ENCODE results near the gene SELENOI. TPM values are rescaled to one million over a fixed set of nuclear protein-coding genes. Genes with fewer than 3 reads are reported as not detected.

SELENOI gene
- total and polyA plus RNA-seq, 2 experiments from 2014 or later = 8.4 to 67.8 TPM

DNA sequence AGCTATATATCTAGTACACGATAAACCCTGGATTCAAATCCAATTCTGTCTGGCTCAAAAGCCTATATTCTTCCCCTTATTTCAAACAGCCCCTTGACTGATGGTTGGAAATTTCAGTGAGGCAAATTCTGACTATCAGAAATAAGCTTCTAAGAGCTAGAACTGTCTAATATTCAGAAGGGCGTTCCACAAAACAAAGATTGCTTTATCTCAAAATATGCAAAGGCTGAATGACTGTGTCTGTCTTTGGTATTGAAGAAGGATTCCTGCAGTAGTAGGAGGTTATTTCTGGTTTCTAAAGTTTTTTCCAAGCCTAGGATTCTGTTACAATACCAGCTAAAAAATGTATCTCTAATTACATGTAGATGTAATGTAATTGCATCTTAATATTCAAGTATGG is 86.9 kb downstream of the SELENOI start (continued):
- TF ChIP-seq, protein P1, sequence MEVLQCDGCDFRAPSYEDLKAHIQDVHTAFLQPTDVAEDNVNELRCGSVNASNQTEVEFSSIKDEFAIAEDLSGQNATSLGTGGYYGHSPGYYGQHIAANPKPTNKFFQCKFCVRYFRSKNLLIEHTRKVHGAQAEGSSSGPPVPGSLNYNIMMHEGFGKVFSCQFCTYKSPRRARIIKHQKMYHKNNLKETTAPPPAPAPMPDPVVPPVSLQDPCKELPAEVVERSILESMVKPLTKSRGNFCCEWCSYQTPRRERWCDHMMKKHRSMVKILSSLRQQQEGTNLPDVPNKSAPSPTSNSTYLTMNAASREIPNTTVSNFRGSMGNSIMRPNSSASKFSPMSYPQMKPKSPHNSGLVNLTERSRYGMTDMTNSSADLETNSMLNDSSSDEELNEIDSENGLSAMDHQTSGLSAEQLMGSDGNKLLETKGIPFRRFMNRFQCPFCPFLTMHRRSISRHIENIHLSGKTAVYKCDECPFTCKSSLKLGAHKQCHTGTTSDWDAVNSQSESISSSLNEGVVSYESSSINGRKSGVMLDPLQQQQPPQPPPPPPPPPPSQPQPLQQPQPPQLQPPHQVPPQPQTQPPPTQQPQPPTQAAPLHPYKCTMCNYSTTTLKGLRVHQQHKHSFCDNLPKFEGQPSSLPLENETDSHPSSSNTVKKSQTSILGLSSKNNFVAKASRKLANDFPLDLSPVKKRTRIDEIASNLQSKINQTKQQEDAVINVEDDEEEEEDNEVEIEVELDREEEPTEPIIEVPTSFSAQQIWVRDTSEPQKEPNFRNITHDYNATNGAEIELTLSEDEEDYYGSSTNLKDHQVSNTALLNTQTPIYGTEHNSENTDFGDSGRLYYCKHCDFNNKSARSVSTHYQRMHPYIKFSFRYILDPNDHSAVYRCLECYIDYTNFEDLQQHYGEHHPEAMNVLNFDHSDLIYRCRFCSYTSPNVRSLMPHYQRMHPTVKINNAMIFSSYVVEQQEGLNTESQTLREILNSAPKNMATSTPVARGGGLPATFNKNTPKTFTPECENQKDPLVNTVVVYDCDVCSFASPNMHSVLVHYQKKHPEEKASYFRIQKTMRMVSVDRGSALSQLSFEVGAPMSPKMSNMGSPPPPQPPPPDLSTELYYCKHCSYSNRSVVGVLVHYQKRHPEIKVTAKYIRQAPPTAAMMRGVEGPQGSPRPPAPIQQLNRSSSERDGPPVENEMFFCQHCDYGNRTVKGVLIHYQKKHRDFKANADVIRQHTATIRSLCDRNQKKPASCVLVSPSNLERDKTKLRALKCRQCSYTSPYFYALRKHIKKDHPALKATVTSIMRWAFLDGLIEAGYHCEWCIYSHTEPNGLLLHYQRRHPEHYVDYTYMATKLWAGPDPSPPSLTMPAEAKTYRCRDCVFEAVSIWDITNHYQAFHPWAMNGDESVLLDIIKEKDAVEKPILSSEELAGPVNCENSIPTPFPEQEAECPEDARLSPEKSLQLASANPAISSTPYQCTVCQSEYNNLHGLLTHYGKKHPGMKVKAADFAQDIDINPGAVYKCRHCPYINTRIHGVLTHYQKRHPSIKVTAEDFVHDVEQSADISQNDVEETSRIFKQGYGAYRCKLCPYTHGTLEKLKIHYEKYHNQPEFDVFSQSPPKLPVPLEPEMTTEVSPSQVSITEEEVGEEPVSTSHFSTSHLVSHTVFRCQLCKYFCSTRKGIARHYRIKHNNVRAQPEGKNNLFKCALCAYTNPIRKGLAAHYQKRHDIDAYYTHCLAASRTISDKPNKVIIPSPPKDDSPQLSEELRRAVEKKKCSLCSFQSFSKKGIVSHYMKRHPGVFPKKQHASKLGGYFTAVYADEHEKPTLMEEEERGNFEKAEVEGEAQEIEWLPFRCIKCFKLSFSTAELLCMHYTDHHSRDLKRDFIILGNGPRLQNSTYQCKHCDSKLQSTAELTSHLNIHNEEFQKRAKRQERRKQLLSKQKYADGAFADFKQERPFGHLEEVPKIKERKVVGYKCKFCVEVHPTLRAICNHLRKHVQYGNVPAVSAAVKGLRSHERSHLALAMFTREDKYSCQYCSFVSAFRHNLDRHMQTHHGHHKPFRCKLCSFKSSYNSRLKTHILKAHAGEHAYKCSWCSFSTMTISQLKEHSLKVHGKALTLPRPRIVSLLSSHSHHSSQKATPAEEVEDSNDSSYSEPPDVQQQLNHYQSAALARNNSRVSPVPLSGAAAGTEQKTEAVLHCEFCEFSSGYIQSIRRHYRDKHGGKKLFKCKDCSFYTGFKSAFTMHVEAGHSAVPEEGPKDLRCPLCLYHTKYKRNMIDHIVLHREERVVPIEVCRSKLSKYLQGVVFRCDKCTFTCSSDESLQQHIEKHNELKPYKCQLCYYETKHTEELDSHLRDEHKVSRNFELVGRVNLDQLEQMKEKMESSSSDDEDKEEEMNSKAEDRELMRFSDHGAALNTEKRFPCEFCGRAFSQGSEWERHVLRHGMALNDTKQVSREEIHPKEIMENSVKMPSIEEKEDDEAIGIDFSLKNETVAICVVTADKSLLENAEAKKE (CRISPR knock-in tag; IDR thresholded peaks at IDR 0.05) = no peak

DNA sequence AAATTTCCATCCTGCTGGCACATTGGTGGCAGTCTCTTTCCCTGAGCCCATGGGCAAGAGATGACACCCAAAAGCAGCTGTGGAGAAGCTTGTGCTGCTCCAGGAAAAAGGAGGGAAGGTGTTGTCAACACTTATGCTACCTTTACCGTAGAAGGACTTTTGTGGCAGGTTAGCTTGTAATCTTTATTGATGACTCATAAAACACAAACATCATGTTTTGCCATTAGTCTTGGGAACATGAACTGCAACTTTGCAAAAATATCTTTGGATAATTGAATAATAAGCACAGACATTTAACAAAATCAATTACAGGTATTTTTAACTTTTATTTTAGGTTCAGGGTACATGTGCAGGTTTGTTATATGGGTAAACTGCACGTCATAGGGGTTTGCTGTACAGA is 89.2 kb downstream of the SELENOI start:
- Histone ChIP-seq H3F3A (replicated peaks; ENCODE audit: low read depth) (no peaks in the 10 kb centered on the region), H3K36me3 (ENCODE audit: insufficient read depth) (no peaks in the 10 kb centered on the region), H3K27ac (ENCODE audit: low read depth) (no peak overlapping the region), H3K79me2 (replicated peaks; ENCODE audit: insufficient read depth) (no peaks in the 10 kb centered on the region), H3K4me1 (ENCODE audit: insufficient read depth) (no peaks in the 10 kb centered on the region), H3K9me2 (ENCODE audit: insufficient read depth) (no peaks in the 10 kb centered on the region; the same call in 1 of the 2 replicates), H4K20me1 (replicated peaks; ENCODE audit: insufficient read depth) (no peaks in the 10 kb centered on the region), H2AFZ (peak overlapping the region; percentile 81; the same call in 1 of the 2 replicates), H3K27me3 (ENCODE audit: insufficient read depth) (no peaks in the 10 kb centered on the region), H3K4me2 (no peak overlapping the region), H3K4me3 (no peak overlapping the region)
- Mint-ChIP-seq H3K9me3 (no peaks in the 10 kb centered on the region; the same call in 2 of the 3 replicates), H3K4me1 (0 out of 3 replicates have a peak, but pooled peaks cover 3% of the 10 kb centered on the region), H3K27ac (no peak overlapping the region), H3K27me3 (ENCODE audit: insufficient read depth, low read depth, poor library complexity) (peaks cover 8% of the 10 kb centered on the region), H3K36me3 (ENCODE audit: low read depth) (no peaks in the 10 kb centered on the region), H3K4me3 (no peak overlapping the region)
- no peak for DNase-seq (ENCODE audit: low spot score)
- no peak for ATAC-seq
- TF ChIP-seq POLR2AphosphoS5 (IDR thresholded peaks at IDR 0.05; ENCODE audit: low read depth) (no peak), JUNB (IDR thresholded peaks at IDR 0.05; ENCODE audit: unreplicated experiment) (no peak), EZH2 (IDR thresholded peaks at IDR 0.05; ENCODE audit: low read depth, unreplicated experiment) (no peak), STAT1 (IDR thresholded peaks at IDR 0.05; ENCODE audit: unreplicated experiment) (no peak)
- TF ChIP-seq, protein P1 (CRISPR knock-in tag; IDR thresholded peaks at IDR 0.05) = no peak
- TF ChIP-seq, protein P2, sequence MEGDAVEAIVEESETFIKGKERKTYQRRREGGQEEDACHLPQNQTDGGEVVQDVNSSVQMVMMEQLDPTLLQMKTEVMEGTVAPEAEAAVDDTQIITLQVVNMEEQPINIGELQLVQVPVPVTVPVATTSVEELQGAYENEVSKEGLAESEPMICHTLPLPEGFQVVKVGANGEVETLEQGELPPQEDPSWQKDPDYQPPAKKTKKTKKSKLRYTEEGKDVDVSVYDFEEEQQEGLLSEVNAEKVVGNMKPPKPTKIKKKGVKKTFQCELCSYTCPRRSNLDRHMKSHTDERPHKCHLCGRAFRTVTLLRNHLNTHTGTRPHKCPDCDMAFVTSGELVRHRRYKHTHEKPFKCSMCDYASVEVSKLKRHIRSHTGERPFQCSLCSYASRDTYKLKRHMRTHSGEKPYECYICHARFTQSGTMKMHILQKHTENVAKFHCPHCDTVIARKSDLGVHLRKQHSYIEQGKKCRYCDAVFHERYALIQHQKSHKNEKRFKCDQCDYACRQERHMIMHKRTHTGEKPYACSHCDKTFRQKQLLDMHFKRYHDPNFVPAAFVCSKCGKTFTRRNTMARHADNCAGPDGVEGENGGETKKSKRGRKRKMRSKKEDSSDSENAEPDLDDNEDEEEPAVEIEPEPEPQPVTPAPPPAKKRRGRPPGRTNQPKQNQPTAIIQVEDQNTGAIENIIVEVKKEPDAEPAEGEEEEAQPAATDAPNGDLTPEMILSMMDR (conservative IDR thresholded peaks at IDR 0.05; ENCODE audit: low read depth in 2 of 2) = no peak
